CD4-positive, alpha-beta T cell (primary cell): ENCODE data around the gene TMCO4. TPM values are rescaled to one million over a fixed set of nuclear protein-coding genes. Genes with fewer than 3 reads are reported as not detected.
A peak's percentile ranks its signal among the peaks of the same experiment; 100 is the strongest.

Source experiments
- ATAC-seq: fragments of 200-7000 bp; cut with Tn5 transposase; one replicate; pipeline ENCODE4 v1.10.0; 2022; ENCODE audit warnings: mild to moderate bottlenecking; ENCODE audit not compliant: poor library complexity
- CTCF ChIA-PET: fragments of 350-600 bp; sonication (Branson Sonifier 250); formaldehyde crosslinking; loops from one replicate; lab custom pipeline; 2021; ENCODE audit warnings: antibody characterized with exemption, inconsistent platforms; lab: Charles Lee
- POLR2A ChIA-PET: fragments of 350-600 bp; sonication (Branson Sonifier 250); formaldehyde crosslinking; loops from one replicate; lab custom pipeline; 2021; ENCODE audit warnings: antibody characterized with exemption, inconsistent platforms; lab: Charles Lee
- DNase-seq, 14 experiments: peaks; one replicate each; pipeline ENCODE4 v3.0.0-alpha.2; 2013 to 2020; ENCODE audit warnings: mixed read lengths in 2 of 14
- H3K27ac ChIP-seq, 2 donors: one replicate each; pipeline versions ENCODE4 v1.5.1 to v1.7.0; 2013; ENCODE audit warnings: low read length in 2 of 2, low read depth in 1 of 2, mild to moderate bottlenecking in 1 of 2
- H3K27me3 ChIP-seq, 2 experiments: 1 replicate in 1 of 2; 2 replicates in 1 of 2; pipeline versions ENCODE4 v1.6.1 to v1.7.0; 2013; ENCODE audit warnings: low read length in 2 of 2, control low read depth in 1 of 2, mild to moderate bottlenecking in 1 of 2, moderate library complexity in 1 of 2; ENCODE audit not compliant: insufficient read depth in 2 of 2, control insufficient read depth in 1 of 2
- H3K36me3 ChIP-seq: one replicate; pipeline ENCODE4 v1.6.1; 2013; ENCODE audit warnings: low read length, control low read depth; ENCODE audit not compliant: insufficient read depth
- H3K4me1 ChIP-seq: one replicate; pipeline ENCODE4 v1.6.1; 2013; ENCODE audit warnings: low read length, control low read depth; ENCODE audit not compliant: insufficient read depth
- H3K4me3 ChIP-seq: one replicate; pipeline ENCODE4 v1.5.1; 2013; ENCODE audit warnings: mild to moderate bottlenecking, low read length, moderate library complexity
- H3K9me3 ChIP-seq, 2 experiments: 1 replicate in 1 of 2; 2 replicates in 1 of 2; pipeline versions ENCODE4 v1.6.1 to v1.7.0; 2013; ENCODE audit warnings: low read length in 2 of 2, mild to moderate bottlenecking in 2 of 2, control low read depth in 1 of 2, moderate library complexity in 1 of 2; ENCODE audit not compliant: control insufficient read depth in 1 of 2, insufficient read depth in 1 of 2
- H3K27ac Mint-ChIP-seq: one replicate; pipeline ENCODE4 v1.8.0; 2020; ENCODE audit warnings: mixed read lengths
- H3K27me3 Mint-ChIP-seq: one replicate; pipeline ENCODE4 v1.8.0; 2021; ENCODE audit warnings: mixed read lengths
- H3K36me3 Mint-ChIP-seq: one replicate; pipeline ENCODE4 v1.8.0; 2021; ENCODE audit warnings: low read depth, mixed read lengths
- H3K4me1 Mint-ChIP-seq: one replicate; pipeline ENCODE4 v1.8.0; 2021; ENCODE audit warnings: low read depth, mixed read lengths
- H3K4me3 Mint-ChIP-seq: one replicate; pipeline ENCODE4 v1.8.0; 2020; ENCODE audit warnings: mild to moderate bottlenecking, mixed read lengths
- H3K9me3 Mint-ChIP-seq: one replicate; pipeline ENCODE4 v1.8.0; 2020; ENCODE audit warnings: mixed read lengths
- intact Hi-C, 2 experiments: fragments of 100-400 bp; cut with DNase I in 1 of 2; cut with micrococcal nuclease in 1 of 2; formaldehyde crosslinking; loops; one replicate each; pipeline versions ENCODE4 v1.15.1 to v1.9.0; 2023 to 2025; cut with DNase I, micrococcal nuclease
- total RNA-seq, 174 experiments: library from RNA in 2 of 174; stranded (reverse) in 2 of 174; gene quantifications; one replicate each; pipeline ENCODE4 v1.2.3 and lab custom pipeline; 2021 to 2026
- TF ChIP-seq, protein P1 (sequence below): fragments of 200-600 bp; IDR thresholded peaks from one replicate; pipeline ENCODE4 v1.8.0; 2022; ENCODE audit warnings: antibody characterized with exemption, mild to moderate bottlenecking

Gene TMCO4
- total RNA-seq, 2 experiments from 2014 or later: 12.4 to 13.9 TPM

- Mint-ChIP-seq H3K9me3 (no peaks in the 10 kb centered on the region), H3K4me3 (no peak overlapping the region), H3K4me1 (no peaks in the 10 kb centered on the region), H3K27me3 (no peaks in the 10 kb centered on the region), H3K27ac (no peak overlapping the region), H3K36me3 (no peaks in the 10 kb centered on the region)
- peaks cover 0 to 5% of the 10 kb centered on the region in 2 experiments for H3K9me3 ChIP-seq
- intact Hi-C loops: no loop called here
- no peak overlapping the region for H3K27ac ChIP-seq
- H3K4me1 ChIP-seq: no peaks in the 10 kb centered on the region
- no peak for DNase-seq
- TF ChIP-seq, protein P1, sequence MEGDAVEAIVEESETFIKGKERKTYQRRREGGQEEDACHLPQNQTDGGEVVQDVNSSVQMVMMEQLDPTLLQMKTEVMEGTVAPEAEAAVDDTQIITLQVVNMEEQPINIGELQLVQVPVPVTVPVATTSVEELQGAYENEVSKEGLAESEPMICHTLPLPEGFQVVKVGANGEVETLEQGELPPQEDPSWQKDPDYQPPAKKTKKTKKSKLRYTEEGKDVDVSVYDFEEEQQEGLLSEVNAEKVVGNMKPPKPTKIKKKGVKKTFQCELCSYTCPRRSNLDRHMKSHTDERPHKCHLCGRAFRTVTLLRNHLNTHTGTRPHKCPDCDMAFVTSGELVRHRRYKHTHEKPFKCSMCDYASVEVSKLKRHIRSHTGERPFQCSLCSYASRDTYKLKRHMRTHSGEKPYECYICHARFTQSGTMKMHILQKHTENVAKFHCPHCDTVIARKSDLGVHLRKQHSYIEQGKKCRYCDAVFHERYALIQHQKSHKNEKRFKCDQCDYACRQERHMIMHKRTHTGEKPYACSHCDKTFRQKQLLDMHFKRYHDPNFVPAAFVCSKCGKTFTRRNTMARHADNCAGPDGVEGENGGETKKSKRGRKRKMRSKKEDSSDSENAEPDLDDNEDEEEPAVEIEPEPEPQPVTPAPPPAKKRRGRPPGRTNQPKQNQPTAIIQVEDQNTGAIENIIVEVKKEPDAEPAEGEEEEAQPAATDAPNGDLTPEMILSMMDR: no peak
- ChIA-PET POLR2A (interaction anchor here (0.6 to 1.2 kb wide), 3 partner anchors 10 to 31 kb away, joined by 3 to 6 read pairs (median 3); no protein-coding TSS in a partner anchor), CTCF (no interaction called here)
- H3K27me3 ChIP-seq: no peaks in the 10 kb centered on the region
- H3K4me3 ChIP-seq: no peak overlapping the region
- no peaks in the 10 kb centered on the region for H3K36me3 ChIP-seq
- ATAC-seq: no peak
These were observed 13.3 kb upstream of the TMCO4 start for GRCh38 chr1:19812875-19813642.

- TF ChIP-seq, protein P1: peak; percentile 57
- POLR2A ChIA-PET: no interaction called here
- Histone ChIP-seq H3K9me3 (peaks cover 0 to 5% of the 10 kb centered on the region in 2 experiments), H3K4me3 (no peak overlapping the region), H3K4me1 (no peaks in the 10 kb centered on the region), H3K27ac (no peak overlapping the region), H3K27me3 (no peaks in the 10 kb centered on the region), H3K36me3 (no peaks in the 10 kb centered on the region)
- CTCF ChIA-PET: interaction anchor here (0.7 to 0.9 kb wide), 3 partner anchors 11 to 50 kb away, joined by 3 to 5 read pairs (median 3); no protein-coding TSS in a partner anchor
- Mint-ChIP-seq H3K27me3 (no peaks in the 10 kb centered on the region), H3K4me1 (no peaks in the 10 kb centered on the region), H3K4me3 (no peak overlapping the region), H3K9me3 (no peaks in the 10 kb centered on the region), H3K27ac (no peak overlapping the region), H3K36me3 (no peaks in the 10 kb centered on the region)
- DNase-seq (peak; percentile 9 to 66 (median 34)), ATAC-seq (peak; percentile 29)
- intact Hi-C loops: loop anchor here in 1 of 2 experiments (1.0 to 2.0 kb wide), 2 partner anchors 49 to 151 kb away; no protein-coding TSS in a partner anchor
These were observed 11.6 kb upstream of the TMCO4 start for GRCh38 chr1:19811206-19811851.

- Mint-ChIP-seq H3K27ac (no peak overlapping the region), H3K4me1 (no peaks in the 10 kb centered on the region), H3K4me3 (no peak overlapping the region), H3K36me3 (no peaks in the 10 kb centered on the region), H3K27me3 (no peaks in the 10 kb centered on the region), H3K9me3 (no peaks in the 10 kb centered on the region)
- ChIA-PET CTCF (no interaction called here), POLR2A (no interaction called here)
- Histone ChIP-seq H3K27me3 (no peaks in the 10 kb centered on the region), H3K9me3 (no peaks in the 10 kb centered on the region), H3K27ac (no peak overlapping the region), H3K36me3 (no peaks in the 10 kb centered on the region), H3K4me3 (no peak overlapping the region), H3K4me1 (no peaks in the 10 kb centered on the region)
- TF ChIP-seq, protein P1: no peak
- ATAC-seq (no peak), DNase-seq (no peak)
- intact Hi-C loops: no loop called here
These were observed 9.5 kb upstream of the TMCO4 start for GRCh38 chr1:19809044-19809750.
